GM18909 (cell line): Measurements from ENCODE around the gene ERRFI1.
A peak's percentile ranks its signal among the peaks of the same experiment; 100 is the strongest.

Source experiments
- ATAC-seq: cut with Tn5 transposase; IDR thresholded peaks from one replicate; pipeline ENCODE4 v1.9.1; 2021; ENCODE audit warnings: mild to moderate bottlenecking; ENCODE audit not compliant: unreplicated experiment, poor library complexity

ERRFI1 gene

GRCh38 chr1:8006037-8006963 is 19.8 kb downstream of the ERRFI1 start:
- no peak for ATAC-seq

GRCh38 chr1:8004803-8005573 is 21.1 kb downstream of the ERRFI1 start:
- no peak for ATAC-seq

- no peak for ATAC-seq
Measured at GRCh38 chr1:8004113-8004802, 21.9 kb downstream of the ERRFI1 start.

GRCh38 chr1:8003438-8004112 is 22.5 kb downstream of the ERRFI1 start:
- ATAC-seq = no peak

- ATAC-seq = no peak
Measured at GRCh38 chr1:8002921-8003320, 23.2 kb downstream of the ERRFI1 start.

DNA sequence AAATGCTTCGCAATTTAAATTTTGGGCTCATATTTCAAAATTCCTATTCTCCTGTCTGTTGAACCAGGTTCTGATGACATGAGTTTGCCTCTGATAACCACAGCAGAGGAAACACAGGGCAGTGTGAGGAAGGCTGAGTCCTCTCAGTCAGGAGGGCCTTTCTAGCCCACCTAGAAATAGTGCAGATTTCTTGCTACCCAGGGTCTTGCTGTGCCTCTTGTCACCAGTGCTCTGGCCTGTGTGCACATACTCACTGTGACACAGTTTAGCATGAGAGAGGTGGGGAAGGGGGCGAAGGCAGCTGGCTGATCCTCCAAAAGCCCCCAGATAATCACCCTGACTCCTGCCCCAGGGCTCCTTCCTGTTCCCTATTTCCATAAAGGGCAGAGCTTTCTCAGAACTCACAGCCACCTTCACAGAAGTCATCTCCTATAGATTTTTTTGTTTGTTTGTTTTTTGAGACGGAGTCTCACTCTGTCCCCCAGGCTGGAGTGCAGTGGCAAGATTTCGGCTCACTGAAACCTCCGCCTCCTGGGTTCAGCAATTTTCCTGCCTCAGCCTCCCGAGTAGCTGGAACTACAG is 23.7 kb downstream of the ERRFI1 start:
- ATAC-seq = no peak

DNA sequence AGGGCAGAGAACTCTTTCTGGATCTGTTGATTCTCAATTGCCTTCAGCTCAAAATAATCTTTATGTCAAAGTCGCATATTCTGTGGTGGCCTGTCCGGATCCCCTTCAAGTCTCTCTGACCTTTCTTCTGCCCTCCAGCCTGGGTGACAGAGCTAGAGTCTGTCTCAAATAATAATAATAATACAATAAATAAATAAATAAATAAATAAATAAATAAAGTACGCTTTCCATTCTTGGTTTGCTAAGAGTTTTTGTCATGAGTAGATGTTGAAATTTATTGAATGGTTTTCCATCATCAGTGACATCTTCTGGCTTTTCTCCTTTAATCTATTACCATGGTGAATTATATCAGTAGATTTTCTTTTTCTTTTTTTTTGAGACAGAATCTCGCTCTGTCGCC is 30.7 kb downstream of the ERRFI1 start:
- ATAC-seq = no peak

- ATAC-seq = no peak
Measured at GRCh38 chr1:7994827-7995226, 31.3 kb downstream of the ERRFI1 start.

- ATAC-seq = peak; percentile 76
Measured at GRCh38 chr1:7993593-7994479, 32.3 kb downstream of the ERRFI1 start.

- no peak for ATAC-seq
Measured at GRCh38 chr1:7992885-7993284, 33.2 kb downstream of the ERRFI1 start.

DNA sequence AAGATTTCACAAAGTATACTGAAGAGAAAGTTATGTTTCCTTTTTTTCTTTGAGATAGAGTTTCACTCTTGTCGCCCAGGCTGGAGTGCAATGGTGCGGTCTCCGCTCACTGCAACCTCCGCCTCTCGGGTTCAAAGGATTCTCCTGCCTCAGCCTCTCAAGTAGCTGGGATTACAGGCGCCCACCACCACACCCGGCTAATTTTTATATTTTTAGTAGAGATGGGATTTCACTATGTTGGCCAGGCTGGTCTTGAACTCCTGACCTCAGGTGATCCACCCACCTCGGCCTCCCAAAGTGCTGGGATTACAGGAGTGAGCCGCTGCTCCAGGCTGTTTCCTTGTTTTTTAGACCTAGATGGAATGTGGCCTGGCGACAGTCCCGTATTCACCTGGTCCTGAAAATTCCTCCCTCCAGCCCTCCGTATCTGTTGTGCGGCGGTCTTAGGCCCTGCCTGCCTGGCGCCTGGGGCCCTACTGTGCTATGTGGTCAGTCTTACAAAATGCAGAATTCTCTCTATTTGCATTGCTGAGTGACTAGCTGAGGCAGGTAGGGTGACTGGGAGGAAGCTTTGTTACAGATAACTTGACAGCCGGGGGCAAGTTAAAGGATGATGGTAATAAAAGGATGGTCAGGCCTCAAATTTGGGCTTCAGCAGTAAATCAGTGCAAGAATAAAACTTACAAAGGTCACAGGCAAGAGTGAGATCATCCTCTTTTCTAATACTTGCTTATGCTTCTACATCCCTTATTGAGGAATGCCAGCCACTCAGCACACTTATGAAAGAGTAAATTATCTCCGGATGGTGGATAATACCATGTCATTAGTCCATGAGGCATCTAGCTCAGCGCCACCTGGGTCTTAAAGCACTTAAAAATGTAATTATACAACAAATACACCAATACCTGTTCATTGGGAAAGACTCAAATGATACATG is 34.3 kb downstream of the ERRFI1 start:
- no peak for ATAC-seq

DNA sequence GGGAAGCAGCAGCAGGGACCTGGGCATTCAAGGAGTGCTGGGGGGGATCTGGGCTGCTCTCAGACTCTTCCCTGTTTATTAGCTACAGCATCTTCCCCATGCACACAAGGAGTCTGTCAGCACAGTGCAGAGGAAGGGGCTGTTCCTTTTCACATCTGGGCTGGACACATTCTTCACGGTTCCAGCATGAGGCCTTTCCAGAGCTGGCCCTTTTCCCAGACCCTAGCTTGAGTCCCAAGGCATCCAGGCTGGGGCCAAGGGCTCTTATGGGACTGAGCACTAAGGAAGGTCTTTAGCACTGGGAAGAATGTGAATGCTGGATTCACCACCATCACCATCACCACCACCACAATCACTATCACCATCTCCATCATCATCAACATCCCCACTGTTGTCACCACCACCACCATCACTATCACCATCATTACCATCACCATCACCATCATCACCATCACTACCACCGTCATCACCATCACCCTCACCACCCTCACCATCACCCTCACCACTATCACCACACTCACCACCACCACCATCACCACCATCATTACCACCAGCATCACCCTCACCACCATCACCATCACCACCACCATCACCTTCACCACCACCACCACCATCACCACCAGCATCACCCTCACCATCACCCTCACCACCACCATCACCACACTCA is 36.2 kb downstream of the ERRFI1 start:
- no peak for ATAC-seq

- ATAC-seq = no peak
Measured at GRCh38 chr1:7988576-7988975, 37.5 kb downstream of the ERRFI1 start.

GRCh38 chr1:7987528-7987927 is 38.6 kb downstream of the ERRFI1 start:
- ATAC-seq = no peak

GRCh38 chr1:7985851-7986612 is 40.1 kb downstream of the ERRFI1 start:
- no peak for ATAC-seq

DNA sequence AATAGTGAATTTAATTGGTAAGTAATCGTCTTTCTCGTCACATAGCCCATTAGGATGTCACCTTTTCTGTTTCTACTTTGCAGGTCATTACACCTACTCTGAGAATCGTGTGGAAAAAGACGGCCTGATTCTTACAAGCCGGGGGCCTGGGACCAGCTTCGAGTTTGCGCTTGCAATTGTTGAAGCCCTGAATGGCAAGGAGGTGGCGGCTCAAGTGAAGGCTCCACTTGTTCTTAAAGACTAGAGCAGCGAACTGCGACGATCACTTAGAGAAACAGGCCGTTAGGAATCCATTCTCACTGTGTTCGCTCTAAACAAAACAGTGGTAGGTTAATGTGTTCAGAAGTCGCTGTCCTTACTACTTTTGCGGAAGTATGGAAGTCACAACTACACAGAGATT is 41.3 kb downstream of the ERRFI1 start:
- no peak for ATAC-seq
